ENCODE results near the gene CC2D2A. TPM values are rescaled to one million over a fixed set of nuclear protein-coding genes. Genes with fewer than 3 reads are reported as not detected.

CC2D2A gene
- total RNA-seq, 1 donor from 2014 or later = 6.7 TPM

DNA sequence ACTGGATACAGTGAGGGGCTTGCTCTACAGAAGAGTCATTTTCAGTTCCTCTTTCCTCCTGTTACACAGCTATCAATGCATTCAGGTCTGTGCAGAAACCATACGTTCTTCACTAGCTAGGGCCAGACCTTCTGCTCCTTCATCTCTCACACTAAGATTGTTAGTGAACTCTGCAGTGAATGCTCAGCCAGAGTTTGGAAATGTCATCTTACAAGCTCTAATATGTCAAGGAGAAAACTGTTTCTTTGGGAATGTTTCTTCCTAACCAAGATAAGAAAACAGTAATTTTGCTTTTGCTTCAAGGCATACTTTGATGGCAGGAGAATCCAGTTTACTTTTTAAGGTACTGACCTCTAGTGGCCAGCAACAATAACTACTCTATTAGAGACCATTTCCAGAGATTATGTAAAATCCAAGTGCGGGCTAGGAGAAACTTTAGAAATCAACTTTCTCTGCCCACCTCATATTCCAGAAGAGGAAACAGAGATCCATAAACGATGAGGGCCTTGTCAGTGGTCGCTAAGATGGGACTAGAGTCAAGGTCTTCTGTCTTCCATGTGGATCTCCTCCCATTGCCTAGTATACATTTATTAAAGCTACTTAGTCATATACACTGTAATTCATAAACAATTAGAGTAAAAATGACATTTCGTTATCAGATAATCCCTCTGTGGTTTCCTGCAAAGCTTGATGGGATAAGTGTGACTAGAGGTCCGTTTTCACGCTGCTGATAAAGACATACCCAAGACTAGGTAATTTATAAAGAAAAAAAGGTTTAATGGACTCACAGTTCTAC, 12.1 kb upstream of the CC2D2A start:
- DNase-seq (no peak), ATAC-seq (ENCODE audit: poor library complexity) (peak; percentile 84)
- intact Hi-C loops (cut with DNase I) = loop anchor here (5.0 kb wide), 1 partner anchor 225 kb away; no protein-coding TSS in a partner anchor

DNA sequence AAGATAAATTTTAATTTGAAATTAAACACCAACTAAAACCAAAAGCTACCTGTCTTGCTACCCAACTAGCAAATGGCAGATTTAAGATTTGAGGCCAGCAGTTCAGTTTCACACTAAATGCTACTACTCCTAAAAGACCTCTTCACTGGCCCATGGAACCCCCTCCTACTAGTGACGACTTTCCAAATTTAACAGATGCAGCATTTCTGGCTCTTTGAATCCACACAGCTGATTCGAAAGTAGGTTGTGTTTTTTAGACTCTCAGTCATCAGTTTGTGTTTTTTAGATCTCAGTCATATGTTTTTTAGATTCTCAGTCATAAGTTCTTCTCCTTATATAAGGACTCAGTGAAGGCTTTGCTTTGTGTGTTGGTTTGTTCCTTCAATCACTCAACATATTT, 11.1 kb upstream of the CC2D2A start:
- DNase-seq (no peak), ATAC-seq (ENCODE audit: poor library complexity) (no peak)
- intact Hi-C loops (cut with DNase I) = loop anchor here (5.0 kb wide), 1 partner anchor 226 kb away; no protein-coding TSS in a partner anchor

DNA sequence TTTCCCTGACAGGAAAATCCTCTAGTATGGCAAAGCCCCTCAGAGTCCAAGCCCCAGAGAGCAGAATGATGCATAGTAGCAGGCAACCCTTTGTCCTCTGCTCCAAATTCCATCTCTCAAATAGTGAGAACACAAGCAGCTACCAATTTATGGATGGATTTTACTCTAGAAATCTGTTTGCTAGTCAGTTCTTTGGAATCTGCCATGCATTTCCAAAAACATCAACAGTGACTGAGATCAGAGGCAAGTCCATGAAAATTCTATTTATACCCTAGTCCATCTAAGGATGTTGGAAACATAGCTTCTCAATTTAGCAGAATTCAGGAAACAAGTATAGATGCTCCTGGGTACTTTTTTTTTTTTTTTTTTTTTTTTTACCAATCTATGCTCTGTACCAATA, 10.0 kb upstream of the CC2D2A start:
- ATAC-seq (ENCODE audit: poor library complexity) = no peak
- intact Hi-C loops (cut with DNase I) = loop anchor here (5.0 kb wide), 1 partner anchor 227 kb away; no protein-coding TSS in a partner anchor
- DNase-seq = no peak

DNA sequence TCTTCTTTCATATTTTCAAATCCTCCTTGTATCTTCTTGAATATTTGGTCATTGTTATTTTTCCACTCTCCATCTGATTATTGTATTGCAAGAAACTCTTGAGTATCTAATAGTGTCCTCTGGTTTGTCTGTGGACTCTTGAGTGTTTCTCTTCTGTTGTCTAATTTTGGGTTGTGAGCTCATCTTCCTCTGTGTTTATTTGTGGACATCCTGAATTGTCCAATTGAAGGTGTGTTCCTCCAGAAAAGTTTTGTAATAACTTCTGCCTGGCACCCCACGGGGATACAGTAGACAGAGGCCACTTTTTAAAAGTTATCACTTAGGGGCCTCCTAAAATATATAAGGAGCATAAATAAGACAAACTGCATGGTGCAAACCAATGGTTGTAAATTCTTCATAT, 3.1 kb upstream of the CC2D2A start:
- intact Hi-C loops (cut with DNase I) = no loop called here
- ATAC-seq (ENCODE audit: poor library complexity) = no peak
- DNase-seq = no peak

DNA sequence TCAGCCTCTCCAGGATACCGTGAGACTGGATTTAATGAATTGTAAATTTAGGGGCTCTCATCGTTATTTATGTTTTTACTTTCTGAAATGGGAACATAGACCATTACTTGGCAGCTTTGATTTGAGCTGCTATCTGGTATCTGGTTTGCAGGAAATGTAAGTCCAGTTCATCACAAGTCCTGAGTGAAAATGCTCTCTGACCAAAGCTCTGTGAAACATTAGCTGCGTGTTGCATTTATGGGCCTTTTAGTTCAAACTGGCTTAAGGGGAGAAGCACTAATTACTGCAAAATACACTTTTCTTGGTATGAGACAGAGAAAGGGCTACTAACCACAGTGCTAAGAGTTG, 420 bp downstream of the CC2D2A start:
- DNase-seq (no peak), ATAC-seq (ENCODE audit: poor library complexity) (peak; percentile 19)
- intact Hi-C loops (cut with DNase I) = no loop called here

- DNase-seq = no peak
- no peak for ATAC-seq (ENCODE audit: poor library complexity)
- intact Hi-C loops (cut with DNase I) = no loop called here
Measured at GRCh38 chr4:15476396-15476795, 6.7 kb downstream of the CC2D2A start.

- intact Hi-C loops (cut with DNase I) = no loop called here
- no peak for DNase-seq
- no peak for ATAC-seq (ENCODE audit: poor library complexity)
Measured at GRCh38 chr4:15478724-15479088, 9.0 kb downstream of the CC2D2A start.

GRCh38 chr4:15479089-15479912, 9.6 kb downstream of the CC2D2A start:
- peak; percentile 84 for ATAC-seq (ENCODE audit: poor library complexity)
- peak; percentile 50 for DNase-seq
- intact Hi-C loops (cut with DNase I) = no loop called here

- ATAC-seq (ENCODE audit: poor library complexity) = peak; percentile 51
- intact Hi-C loops (cut with DNase I) = loop anchor here (10.0 kb wide), 1 partner anchor 165 kb away; no protein-coding TSS in a partner anchor
- no peak for DNase-seq
Measured at GRCh38 chr4:15479913-15480185, 10.2 kb downstream of the CC2D2A start.

DNA sequence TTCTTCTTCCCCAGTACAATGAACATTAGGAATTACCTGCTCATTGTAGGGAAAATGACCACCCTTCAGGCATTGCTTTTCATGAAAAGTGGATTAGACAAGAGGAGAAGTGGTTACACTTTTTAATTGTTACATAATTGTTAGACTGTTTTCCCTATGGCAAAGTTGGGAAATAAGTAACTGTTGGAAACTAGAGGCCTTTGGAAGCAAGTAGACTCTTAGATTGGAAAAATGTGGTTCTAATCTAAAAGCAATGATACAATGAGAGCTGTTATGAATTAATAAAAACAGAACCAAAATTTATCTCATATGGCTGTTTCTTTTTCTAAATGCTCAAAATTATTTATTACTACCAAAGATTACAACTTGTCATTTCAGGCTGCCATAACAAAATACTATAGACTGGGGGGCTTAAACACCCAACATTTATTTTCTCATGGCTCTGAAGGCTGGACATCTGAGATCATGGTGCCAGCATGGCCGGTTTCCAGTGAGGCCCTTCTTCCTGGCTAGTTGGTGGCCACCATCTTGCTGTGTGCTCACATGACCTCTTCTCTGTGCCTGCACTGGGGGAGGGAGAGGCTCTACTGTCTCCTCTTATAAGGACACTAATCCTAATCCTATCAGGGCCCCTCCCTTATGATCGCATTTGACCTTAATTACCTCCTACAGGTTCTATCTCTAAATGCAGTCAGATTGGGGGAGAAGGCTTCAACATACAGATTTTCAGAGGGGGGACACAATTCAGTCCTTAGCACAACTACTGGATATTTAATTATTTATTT, 12.5 kb downstream of the CC2D2A start:
- ATAC-seq (ENCODE audit: poor library complexity) = peak; percentile 15
- intact Hi-C loops (cut with DNase I) = loop anchor here (10.0 kb wide), 1 partner anchor 163 kb away; no protein-coding TSS in a partner anchor
- DNase-seq = no peak

DNA sequence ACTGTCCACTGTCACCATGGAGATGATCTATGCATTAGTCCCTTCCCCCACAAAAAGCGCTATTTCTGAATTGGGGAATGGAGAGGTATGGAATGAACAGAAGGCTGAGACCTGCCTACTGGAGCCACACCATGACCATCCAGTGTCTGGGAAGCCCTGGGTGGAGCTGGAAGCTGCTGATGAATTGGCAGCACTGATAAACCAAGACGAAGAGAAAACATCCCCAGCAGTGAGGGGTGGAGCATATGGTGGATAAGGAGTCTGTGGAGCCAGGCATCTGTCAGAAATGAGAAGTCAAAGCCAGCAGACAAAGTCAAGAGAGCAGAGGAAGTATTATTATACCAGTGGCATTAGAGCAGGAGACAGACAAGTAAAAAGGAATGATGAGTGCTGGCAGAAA, 13.2 kb downstream of the CC2D2A start:
- intact Hi-C loops (cut with DNase I) = loop anchor here (10.0 kb wide), 1 partner anchor 162 kb away; no protein-coding TSS in a partner anchor
- no peak for DNase-seq
- no peak for ATAC-seq (ENCODE audit: poor library complexity)

GRCh38 chr4:15488136-15488535, 18.5 kb downstream of the CC2D2A start:
- DNase-seq (no peak), ATAC-seq (ENCODE audit: poor library complexity) (no peak)
- intact Hi-C loops (cut with DNase I) = loop anchor here (10.0 kb wide), 1 partner anchor 157 kb away; no protein-coding TSS in a partner anchor

DNA sequence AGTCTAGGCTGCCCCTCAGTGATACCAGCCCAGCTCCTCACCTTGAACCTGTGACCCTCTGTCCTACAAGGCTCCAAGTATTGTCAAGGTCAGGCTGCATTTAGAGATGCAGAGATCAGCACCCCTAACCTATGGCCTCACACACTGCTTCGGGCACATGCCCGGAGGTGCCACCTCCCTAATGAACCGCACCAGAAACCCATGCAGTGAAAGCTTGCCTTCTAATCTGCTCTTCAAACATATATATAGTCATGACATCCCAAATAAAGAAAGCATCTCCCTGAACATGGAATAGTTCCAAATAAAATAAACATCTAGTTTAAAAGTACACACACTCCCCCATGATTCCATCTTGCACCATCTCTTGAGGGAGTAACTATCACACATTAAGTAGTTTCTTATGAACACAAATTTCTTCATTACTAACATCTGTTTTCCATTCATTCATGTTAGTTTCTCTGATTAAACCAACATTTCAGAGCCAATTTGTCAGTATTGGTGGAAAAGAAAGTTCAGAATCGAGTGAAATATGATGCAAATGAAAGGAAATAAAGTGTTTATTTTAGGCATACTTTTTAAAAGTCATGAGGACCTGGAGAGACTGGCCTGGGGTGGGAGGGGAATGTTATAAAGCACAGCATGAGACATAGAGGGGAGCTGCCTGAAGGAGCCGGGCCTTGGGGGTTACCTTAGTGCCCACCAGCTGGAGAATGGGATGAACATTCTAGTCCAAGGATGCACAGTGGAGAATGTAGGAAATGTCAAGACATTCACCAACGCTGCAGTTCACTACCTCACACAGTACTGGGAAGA, 19.2 kb downstream of the CC2D2A start:
- no peak for DNase-seq
- peak; percentile 81 for ATAC-seq (ENCODE audit: poor library complexity)
- intact Hi-C loops (cut with DNase I) = loop anchor here (10.0 kb wide), 1 partner anchor 156 kb away; no protein-coding TSS in a partner anchor

DNA sequence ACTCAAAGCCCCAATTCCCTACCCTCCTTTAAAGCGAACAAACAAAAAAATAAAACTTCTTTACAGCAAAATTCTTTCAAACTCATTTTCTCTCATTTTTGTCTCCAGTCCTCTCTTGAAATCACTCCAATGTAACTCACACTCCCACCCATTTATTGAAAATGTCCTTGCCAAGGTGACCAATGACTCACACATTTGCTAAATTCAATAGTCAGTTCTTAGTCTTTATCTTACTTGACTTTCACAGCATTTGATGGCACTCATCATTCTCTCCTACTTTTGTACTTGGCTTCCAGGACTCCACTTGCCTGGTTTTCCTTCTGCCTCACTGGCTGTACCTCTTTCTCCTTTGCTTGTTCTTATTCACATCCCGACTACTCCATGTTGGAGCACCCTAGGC, 19.9 kb downstream of the CC2D2A start:
- intact Hi-C loops (cut with DNase I) = loop anchor here (10.0 kb wide), 1 partner anchor 155 kb away; no protein-coding TSS in a partner anchor
- no peak for DNase-seq
- peak; percentile 32 for ATAC-seq (ENCODE audit: poor library complexity)

DNA sequence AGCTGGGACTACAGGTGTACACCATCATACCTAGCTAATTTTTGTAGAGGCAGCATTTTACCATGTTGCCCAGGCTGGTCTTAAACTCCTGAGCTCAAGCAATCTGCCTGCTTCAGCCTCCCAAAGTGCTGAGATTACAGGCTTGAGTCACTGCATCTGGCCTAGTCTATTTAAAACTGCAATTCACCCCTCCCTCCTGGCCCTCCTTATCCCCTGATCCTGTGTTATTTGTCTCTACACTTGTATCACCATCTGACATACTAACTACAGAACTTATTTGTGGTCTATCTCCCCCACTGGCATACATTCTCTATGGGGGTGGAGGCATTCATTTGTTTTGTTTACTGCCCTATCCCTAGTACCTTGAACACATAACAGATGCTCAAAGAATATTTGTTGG, 23.7 kb downstream of the CC2D2A start:
- DNase-seq (no peak), ATAC-seq (ENCODE audit: poor library complexity) (peak; percentile 34)
- intact Hi-C loops (cut with DNase I) = no loop called here

GRCh38 chr4:15495621-15496020, 25.9 kb downstream of the CC2D2A start:
- ATAC-seq (ENCODE audit: poor library complexity) = peak; percentile 77
- intact Hi-C loops (cut with DNase I) = no loop called here
- no peak for DNase-seq

GRCh38 chr4:15498356-15498755, 28.7 kb downstream of the CC2D2A start:
- no peak for ATAC-seq (ENCODE audit: poor library complexity)
- DNase-seq = no peak
- intact Hi-C loops (cut with DNase I) = no loop called here

DNA sequence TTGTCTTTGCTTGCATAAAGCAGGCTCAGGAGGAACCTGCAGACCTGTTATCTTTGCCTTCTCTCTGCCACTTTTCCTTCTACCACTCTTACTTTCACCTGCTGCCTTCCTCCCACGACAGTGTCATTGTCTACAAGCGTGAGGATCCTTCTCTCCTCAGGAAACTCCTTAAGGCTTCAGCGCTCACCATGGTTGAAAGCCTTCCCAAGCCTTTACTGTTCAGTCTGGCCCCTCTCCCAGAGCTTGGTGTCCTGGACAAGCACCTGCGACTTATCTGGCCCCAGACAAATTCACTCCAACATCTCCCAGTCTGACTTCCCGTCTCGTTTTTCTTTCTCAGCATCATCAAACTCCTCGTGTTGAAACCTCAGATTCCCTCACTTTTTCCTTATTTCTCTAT, 31.0 kb downstream of the CC2D2A start:
- ATAC-seq (ENCODE audit: poor library complexity) = no peak
- DNase-seq = no peak
- intact Hi-C loops (cut with DNase I) = no loop called here
